ENCODE data around the gene SARDH. TPM values are rescaled to one million over a fixed set of nuclear protein-coding genes. Genes with fewer than 3 reads are reported as not detected.
A peak's percentile ranks its signal among the peaks of the same experiment; 100 is the strongest.

SARDH gene
- total and polyA plus RNA-seq, 2 experiments from 2014 or later: 6.0 to 16.9 TPM

DNA sequence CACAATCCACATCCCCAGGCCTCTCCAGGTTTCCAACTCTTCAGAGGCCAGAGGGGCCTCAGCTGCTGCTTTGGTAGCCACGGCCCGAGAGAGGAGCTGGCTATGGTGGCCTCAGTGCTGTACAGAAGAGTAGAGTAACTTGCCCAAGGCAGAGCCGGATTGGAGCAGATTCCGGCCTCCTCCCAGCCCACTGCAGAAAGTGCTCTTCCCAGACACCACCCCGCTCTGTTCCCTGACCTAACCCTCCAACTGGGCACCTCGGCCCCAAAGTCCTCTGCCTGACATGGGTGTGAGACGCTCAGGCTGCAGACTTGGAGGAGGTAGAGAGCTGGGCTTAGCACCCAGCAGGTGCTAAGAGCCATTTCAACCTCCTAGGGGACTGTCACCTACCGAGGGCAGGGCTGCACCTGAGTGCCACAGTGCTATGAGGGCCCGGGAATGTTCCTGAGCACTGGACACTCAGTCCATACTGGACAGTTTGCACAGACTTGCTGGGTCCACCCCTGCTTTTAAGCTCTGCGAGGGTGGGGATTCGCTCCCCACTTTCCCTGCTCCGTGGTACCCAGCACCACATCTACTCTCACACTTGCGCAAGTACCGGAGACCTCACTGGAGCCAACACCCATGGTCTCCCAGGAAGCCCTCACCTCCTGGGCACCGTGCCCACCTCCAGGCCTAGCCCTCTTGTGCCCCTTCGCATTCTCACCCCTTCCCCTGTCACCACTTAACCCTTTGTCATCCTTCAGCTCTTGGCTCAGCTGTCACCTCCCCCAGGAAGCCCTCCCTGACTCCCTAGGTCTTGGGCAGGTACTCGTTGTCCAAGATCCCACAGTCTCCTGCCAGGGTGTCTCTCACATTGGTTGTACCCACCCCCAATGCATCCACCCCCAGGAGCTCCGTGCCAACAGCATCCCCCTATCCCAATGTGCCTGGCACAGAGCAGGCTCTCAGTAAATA lies 52.2 kb downstream of the SARDH start:
- no peak overlapping the region for H3K4me3 ChIP-seq
- no peaks in the 10 kb centered on the region for H3K27me3 ChIP-seq
- no peaks in the 10 kb centered on the region for H3K9me3 ChIP-seq (ENCODE audit: low read depth)
- no peak for DNase-seq (ENCODE audit: low read depth in 1 of 2, low spot score in 1 of 2)
- TF ChIP-seq, protein P1, sequence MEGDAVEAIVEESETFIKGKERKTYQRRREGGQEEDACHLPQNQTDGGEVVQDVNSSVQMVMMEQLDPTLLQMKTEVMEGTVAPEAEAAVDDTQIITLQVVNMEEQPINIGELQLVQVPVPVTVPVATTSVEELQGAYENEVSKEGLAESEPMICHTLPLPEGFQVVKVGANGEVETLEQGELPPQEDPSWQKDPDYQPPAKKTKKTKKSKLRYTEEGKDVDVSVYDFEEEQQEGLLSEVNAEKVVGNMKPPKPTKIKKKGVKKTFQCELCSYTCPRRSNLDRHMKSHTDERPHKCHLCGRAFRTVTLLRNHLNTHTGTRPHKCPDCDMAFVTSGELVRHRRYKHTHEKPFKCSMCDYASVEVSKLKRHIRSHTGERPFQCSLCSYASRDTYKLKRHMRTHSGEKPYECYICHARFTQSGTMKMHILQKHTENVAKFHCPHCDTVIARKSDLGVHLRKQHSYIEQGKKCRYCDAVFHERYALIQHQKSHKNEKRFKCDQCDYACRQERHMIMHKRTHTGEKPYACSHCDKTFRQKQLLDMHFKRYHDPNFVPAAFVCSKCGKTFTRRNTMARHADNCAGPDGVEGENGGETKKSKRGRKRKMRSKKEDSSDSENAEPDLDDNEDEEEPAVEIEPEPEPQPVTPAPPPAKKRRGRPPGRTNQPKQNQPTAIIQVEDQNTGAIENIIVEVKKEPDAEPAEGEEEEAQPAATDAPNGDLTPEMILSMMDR (IDR thresholded peaks at IDR 0.05; ENCODE audit: low read depth, low read length): no peak
- peaks cover 17% of the 10 kb centered on the region for H3K4me1 ChIP-seq (ENCODE audit: low read depth)
- no peak overlapping the region for H3K27ac ChIP-seq
- H3K36me3 ChIP-seq: no peaks in the 10 kb centered on the region

DNA sequence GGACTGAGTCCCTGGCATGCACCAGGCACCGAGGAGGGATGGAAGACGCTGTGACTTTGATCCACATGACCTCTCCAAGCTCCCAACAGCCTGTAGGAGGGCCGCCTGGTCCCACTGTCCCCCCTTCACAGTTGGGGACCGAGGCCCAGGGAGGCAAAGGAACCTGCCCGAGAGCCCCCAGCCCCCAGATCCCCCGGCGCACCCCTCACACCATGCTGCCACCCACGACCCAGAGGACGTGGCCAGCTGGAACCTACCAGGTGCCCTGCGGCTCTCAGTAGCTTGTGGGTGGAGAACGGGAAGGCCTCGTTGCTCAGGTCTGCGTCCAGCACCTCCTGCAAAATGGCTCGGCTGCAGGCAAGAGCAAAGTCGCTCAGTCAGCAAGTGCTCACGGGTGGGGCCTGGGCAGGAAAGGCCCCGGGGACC lies 53.2 kb downstream of the SARDH start:
- H3K9me3 ChIP-seq (ENCODE audit: low read depth): no peaks in the 10 kb centered on the region
- peaks cover 15% of the 10 kb centered on the region for H3K4me1 ChIP-seq (ENCODE audit: low read depth)
- no peaks in the 10 kb centered on the region for H3K36me3 ChIP-seq
- TF ChIP-seq, protein P1 (IDR thresholded peaks at IDR 0.05; ENCODE audit: low read depth, low read length): no peak
- DNase-seq (ENCODE audit: low read depth in 1 of 2, low spot score in 1 of 2): no peak
- H3K27me3 ChIP-seq: no peaks in the 10 kb centered on the region
- H3K27ac ChIP-seq: no peak overlapping the region
- H3K4me3 ChIP-seq: no peak overlapping the region

DNA sequence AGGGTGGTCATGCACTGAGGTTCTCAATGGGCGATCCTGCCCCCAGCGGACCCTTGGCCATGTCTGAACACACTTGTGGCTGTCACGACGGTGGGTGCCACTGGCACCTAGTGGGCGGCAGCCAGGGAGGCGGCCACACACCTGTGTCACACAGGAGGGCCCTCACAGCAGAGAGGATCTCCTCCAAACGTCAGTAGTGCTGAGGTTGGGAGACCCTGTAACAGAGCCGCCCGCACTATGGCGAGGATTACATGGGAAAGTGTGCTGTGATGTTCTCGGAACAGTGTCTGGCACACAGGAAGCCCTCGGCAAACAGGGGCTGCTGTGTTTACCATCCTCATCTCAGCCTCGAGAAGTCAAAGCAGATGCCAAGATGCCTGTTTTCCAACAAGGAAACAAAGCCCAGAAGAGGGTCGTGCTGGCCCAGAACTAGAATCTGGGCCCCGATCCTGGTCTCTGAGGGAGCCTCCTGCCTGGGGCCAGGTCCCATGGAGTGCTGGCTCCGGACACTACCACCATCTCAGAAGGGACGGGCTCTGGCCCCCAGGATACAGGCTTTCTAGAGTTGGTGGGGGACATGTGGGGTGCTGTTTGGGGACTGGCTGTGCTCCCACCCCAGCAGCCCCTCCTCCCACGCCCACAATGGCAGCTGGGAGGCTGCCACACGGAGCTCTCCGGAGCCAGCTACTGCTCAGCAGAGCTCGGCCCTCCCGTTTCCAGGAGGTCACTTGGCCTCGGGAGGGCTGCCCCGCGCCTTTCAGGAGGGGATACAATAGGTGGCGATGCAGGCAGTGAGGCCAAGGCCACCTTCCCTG lies 53.8 kb downstream of the SARDH start:
- Histone ChIP-seq H3K27ac (no peak overlapping the region), H3K27me3 (no peaks in the 10 kb centered on the region), H3K4me1 (ENCODE audit: low read depth) (peaks cover 13% of the 10 kb centered on the region), H3K4me3 (no peak overlapping the region), H3K36me3 (no peaks in the 10 kb centered on the region), H3K9me3 (ENCODE audit: low read depth) (no peaks in the 10 kb centered on the region)
- TF ChIP-seq, protein P1 (IDR thresholded peaks at IDR 0.05; ENCODE audit: low read depth, low read length): no peak
- DNase-seq (ENCODE audit: low read depth in 1 of 2, low spot score in 1 of 2): no peak

DNA sequence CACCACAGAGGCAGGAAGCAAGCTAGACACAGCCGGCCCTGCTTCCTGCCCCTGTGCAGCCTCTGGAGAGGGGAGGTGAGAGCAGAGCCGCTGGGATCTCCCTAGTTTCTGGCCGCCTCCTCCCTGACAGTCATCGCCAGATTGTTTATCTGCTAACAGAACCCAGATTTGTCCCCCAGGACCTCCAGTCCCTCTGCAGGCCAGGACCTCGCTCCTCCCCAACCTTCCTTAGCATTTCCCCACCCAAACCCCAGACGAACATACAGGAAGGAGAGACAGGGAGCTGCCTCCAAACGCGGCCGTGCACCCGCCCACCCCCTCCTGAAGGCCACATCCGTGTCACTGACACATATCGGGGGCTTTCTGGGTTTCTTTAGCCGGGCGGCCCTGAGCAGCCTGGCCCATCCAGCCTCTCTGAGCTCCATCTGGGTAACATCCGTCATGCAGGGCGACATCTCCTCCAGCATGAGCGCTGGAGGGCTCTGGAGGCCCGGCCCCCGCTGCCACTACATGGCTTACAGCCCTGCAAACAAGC lies 54.5 kb downstream of the SARDH start:
- Histone ChIP-seq H3K9me3 (ENCODE audit: low read depth) (no peaks in the 10 kb centered on the region), H3K36me3 (no peaks in the 10 kb centered on the region), H3K27ac (no peak overlapping the region), H3K27me3 (no peaks in the 10 kb centered on the region), H3K4me3 (no peak overlapping the region), H3K4me1 (ENCODE audit: low read depth) (peaks cover 20% of the 10 kb centered on the region)
- TF ChIP-seq, protein P1 (IDR thresholded peaks at IDR 0.05; ENCODE audit: low read depth, low read length): peak; percentile 13
- DNase-seq (ENCODE audit: low read depth in 1 of 2, low spot score in 1 of 2): peak; percentile 42 to 66

DNA sequence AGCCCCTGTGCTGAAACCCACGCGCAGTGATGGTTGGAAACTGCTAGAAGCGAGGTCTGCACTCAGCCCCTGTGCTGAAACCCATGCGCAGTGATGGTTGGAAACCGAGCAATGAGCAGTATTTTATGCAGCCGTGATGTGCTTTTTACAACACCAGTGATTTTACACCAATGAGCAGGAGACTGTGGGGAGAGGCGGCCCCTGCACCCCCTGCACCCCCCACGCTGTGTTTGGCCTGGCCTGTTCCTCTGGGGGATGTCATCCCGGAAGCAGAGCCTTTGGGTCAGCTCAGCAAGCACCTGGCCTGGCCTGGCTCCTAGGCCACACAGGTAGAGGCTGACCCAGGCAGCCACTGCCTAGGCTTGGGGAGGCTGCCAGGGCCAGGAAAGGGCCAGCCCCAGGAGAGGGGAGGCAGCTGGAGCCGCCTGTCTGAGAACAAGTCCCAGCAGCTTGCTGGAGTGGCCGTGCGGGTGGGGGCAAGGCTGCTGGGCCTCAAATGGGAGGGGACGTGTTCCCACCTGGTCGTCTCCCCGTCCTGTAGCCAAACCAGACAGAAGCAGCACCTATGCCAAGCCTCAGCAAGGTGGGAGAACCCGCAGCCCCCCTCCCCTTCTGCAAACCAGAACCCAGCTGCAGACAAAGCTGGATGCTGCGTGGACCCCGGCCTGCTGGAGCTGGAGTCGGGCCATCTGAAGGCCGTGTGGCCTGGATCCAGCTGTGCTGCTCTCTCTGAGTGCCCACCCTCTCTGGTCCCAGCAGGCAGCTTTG lies 55.1 kb downstream of the SARDH start:
- H3K27me3 ChIP-seq: no peaks in the 10 kb centered on the region
- DNase-seq (ENCODE audit: low read depth in 1 of 2, low spot score in 1 of 2): no peak
- peaks cover 21% of the 10 kb centered on the region for H3K4me1 ChIP-seq (ENCODE audit: low read depth)
- no peaks in the 10 kb centered on the region for H3K9me3 ChIP-seq (ENCODE audit: low read depth)
- no peak overlapping the region for H3K27ac ChIP-seq
- TF ChIP-seq, protein P1 (IDR thresholded peaks at IDR 0.05; ENCODE audit: low read depth, low read length): no peak
- H3K36me3 ChIP-seq: no peaks in the 10 kb centered on the region
- no peak overlapping the region for H3K4me3 ChIP-seq
